Uterus (tissue), 4 donors: ENCODE data around the gene ABHD12B. TPM values are rescaled to one million over a fixed set of nuclear protein-coding genes. Genes with fewer than 3 reads are reported as not detected.
A peak's percentile ranks its signal among the peaks of the same experiment; 100 is the strongest.

ENCODE experiments used
- DNase-seq, 2 donors: peaks; one replicate each; pipeline ENCODE4 v3.0.0-alpha.2; 2019 to 2020
- H3K27ac ChIP-seq, 2 donors: fragments of 200-600 bp; sonication (generic); 1 replicate in 1 of 2; 2 replicates in 1 of 2; pipeline ENCODE4 v1.5.1; 2016 to 2018
- H3K27me3 ChIP-seq, 2 donors: fragments of 200-600 bp; sonication (generic); one replicate each; pipeline ENCODE4 v1.5.1; 2018 to 2019; ENCODE audit warnings: control low read depth in 1 of 2
- H3K36me3 ChIP-seq, 2 donors: fragments of 200-600 bp; sonication (generic); one replicate each; pipeline ENCODE4 v1.5.1; 2019; ENCODE audit warnings: control low read depth in 1 of 2
- H3K4me1 ChIP-seq, 2 donors: fragments of 200-600 bp; sonication (generic); one replicate each; pipeline ENCODE4 v1.5.1; 2018 to 2019; ENCODE audit warnings: control low read depth in 1 of 2
- H3K4me3 ChIP-seq, 2 donors: fragments of 200-600 bp; sonication (generic); 1 replicate in 1 of 2; 2 replicates in 1 of 2; pipeline ENCODE4 v1.5.1; 2018 to 2019; ENCODE audit warnings: mild to moderate bottlenecking in 1 of 2
- H3K9me3 ChIP-seq, 2 donors: fragments of 200-600 bp; sonication (generic); one replicate each; pipeline ENCODE4 v1.5.1; 2019; ENCODE audit warnings: control low read depth in 1 of 2
- CTCF ChIP-seq, 4 experiments: fragments of 200-600 bp in 2 of 4; fragments of 450-650 bp in 2 of 4; sonication (generic) in 2 of 4; IDR thresholded peaks; one replicate each; pipeline ENCODE4 v1.5.1; 2016 to 2019; ENCODE audit warnings: antibody characterized with exemption in 4 of 4, mild to moderate bottlenecking in 2 of 4, moderate library complexity in 1 of 4
- POLR2A ChIP-seq, 2 donors: fragments of 450-650 bp; IDR thresholded peaks; one replicate each; pipeline ENCODE4 v1.6.1; 2016; ENCODE audit warnings: antibody characterized with exemption in 2 of 2, mild to moderate bottlenecking in 1 of 2, moderate library complexity in 1 of 2
- intact Hi-C: fragments of 100-400 bp; cut with DNase I; formaldehyde crosslinking; loops from one replicate; pipeline ENCODE4 v1.15.1; 2023; ENCODE audit warnings: low total_unique reads
- total RNA-seq, 4 donors: library from RNA; depleted of rRNA in 3 of 4; stranded (reverse); fragments of >200 nt in 3 of 4; gene quantifications; one replicate each; pipeline versions ENCODE4 v1.1.0 to v1.2.4, GENCODE V29; 2014 to 2023
- donor health status: DM: yes; HTN: yes; CAD: no.

The ABHD12B gene
- not detected for total RNA-seq

- Histone ChIP-seq H3K27ac (no peak within 1 kb of the TSS), H3K4me1 (peaks cover 0 to 6% of the 10 kb centered on the region in 2 donors), H3K27me3 (no peaks in the 10 kb centered on the region), H3K9me3 (no peaks in the 10 kb centered on the region), H3K36me3 (no peaks in the 10 kb centered on the region), H3K4me3 (no peak within 1 kb of the TSS)
- no peak for TF ChIP-seq CTCF (IDR thresholded peaks at IDR 0.05)
- TF ChIP-seq POLR2A (IDR thresholded peaks at IDR 0.05): no peak
- no peak for DNase-seq
- intact Hi-C loops: no loop called here
Observed at GRCh38 chr14:50871914-50872732, at the start of gene ABHD12B. Gene ABHD12B (plus strand): TSS chr14:50872053. CDS start chr14:50872175, 122 bp downstream.

GRCh38 chr14:50822501-50823042 lies 49.3 kb upstream of the ABHD12B start:
- H3K36me3 ChIP-seq: no peaks in the 10 kb centered on the region
- no peaks in the 10 kb centered on the region for H3K27me3 ChIP-seq
- H3K4me3 ChIP-seq: no peak overlapping the region
- DNase-seq: no peak
- TF ChIP-seq CTCF (IDR thresholded peaks at IDR 0.05) (no peak), POLR2A (IDR thresholded peaks at IDR 0.05) (no peak)
- H3K27ac ChIP-seq: no peak overlapping the region
- intact Hi-C loops: no loop called here
- H3K9me3 ChIP-seq: no peaks in the 10 kb centered on the region
- peaks cover 0 to 8% of the 10 kb centered on the region in 2 donors for H3K4me1 ChIP-seq

- Histone ChIP-seq H3K27me3 (no peaks in the 10 kb centered on the region), H3K9me3 (no peaks in the 10 kb centered on the region), H3K36me3 (no peaks in the 10 kb centered on the region), H3K27ac (peak overlapping the region in 1 of 2 donors; percentile 8), H3K4me3 (no peak overlapping the region), H3K4me1 (peaks cover 0 to 8% of the 10 kb centered on the region in 2 donors)
- TF ChIP-seq CTCF (IDR thresholded peaks at IDR 0.05) (no peak), POLR2A (IDR thresholded peaks at IDR 0.05) (no peak)
- DNase-seq: no peak
- intact Hi-C loops: no loop called here
Observed at GRCh38 chr14:50823051-50823761, 48.6 kb upstream of the ABHD12B start.

GRCh38 chr14:50823762-50824636 lies 47.9 kb upstream of the ABHD12B start:
- TF ChIP-seq CTCF (IDR thresholded peaks at IDR 0.05): no peak
- TF ChIP-seq POLR2A (IDR thresholded peaks at IDR 0.05): no peak
- no peak for DNase-seq
- Histone ChIP-seq H3K9me3 (no peaks in the 10 kb centered on the region), H3K4me1 (peaks cover 0 to 8% of the 10 kb centered on the region in 2 donors), H3K27ac (peak overlapping the region in 1 of 2 donors; percentile 8), H3K4me3 (no peak overlapping the region), H3K36me3 (no peaks in the 10 kb centered on the region), H3K27me3 (no peaks in the 10 kb centered on the region)
- intact Hi-C loops: no loop called here
